Keratinocyte (primary cell): Measurements from ENCODE around the gene MRPL27. TPM values are rescaled to one million over a fixed set of nuclear protein-coding genes. Genes with fewer than 3 reads are reported as not detected.

Experiments
- DNase-seq: peaks from one replicate; pipeline ENCODE4 v3.0.0-alpha.2; 2011; ENCODE audit warnings: low read depth, missing footprints, low spot score
- FAIRE-seq: peaks from 2 replicates; lab custom pipeline; 2011; peaks lifted over from hg19 to GRCh38; lab: Jason Lieb, UNC
- H2AFZ ChIP-seq: 2 replicates; pipeline ENCODE4 v1.6.0; 2012; ENCODE audit warnings: low read length, control low read depth, inconsistent platforms; ENCODE audit not compliant: control insufficient read depth
- H3K27ac ChIP-seq: 2 replicates; pipeline ENCODE4 v1.5.1; 2011; ENCODE audit warnings: low read length; ENCODE audit not compliant: control insufficient read depth, insufficient read depth
- H3K27me3 ChIP-seq: 3 replicates; pipeline ENCODE4 v1.6.0; 2011; ENCODE audit warnings: low read length; ENCODE audit not compliant: control insufficient read depth, insufficient read depth; ENCODE audit errors: extremely low read depth
- H3K36me3 ChIP-seq, 2 experiments: 2 replicates in 1 of 2; 3 replicates in 1 of 2; pipeline ENCODE4 v1.5.1; 2011; ENCODE audit warnings: low read length in 2 of 2, mild to moderate bottlenecking in 1 of 2; ENCODE audit not compliant: control insufficient read depth in 2 of 2, insufficient read depth in 2 of 2; ENCODE audit errors: extremely low read depth in 1 of 2
- H3K4me1 ChIP-seq: 3 replicates; pipeline ENCODE4 v1.5.1; 2011; ENCODE audit warnings: low read length; ENCODE audit not compliant: control insufficient read depth, insufficient read depth; ENCODE audit errors: extremely low read depth
- H3K4me2 ChIP-seq: 3 replicates; pipeline ENCODE4 v1.6.0; 2011; ENCODE audit warnings: low read depth, low read length; ENCODE audit not compliant: control insufficient read depth, insufficient read depth; ENCODE audit errors: extremely low read depth
- H3K4me3 ChIP-seq, 3 experiments: fragments of 200-600 bp in 1 of 3; sonication (generic) in 1 of 3; 2 replicates in 2 of 3; 3 replicates in 1 of 3; pipeline ENCODE4 v1.5.1; 2011 to 2016; ENCODE audit warnings: low read length in 3 of 3, mild to moderate bottlenecking in 3 of 3, control low read depth in 2 of 3, inconsistent platforms in 1 of 3, low read depth in 1 of 3, mixed read lengths in 1 of 3, mixed run types in 1 of 3, moderate library complexity in 1 of 3; ENCODE audit not compliant: control insufficient read depth in 2 of 3, insufficient read depth in 2 of 3; ENCODE audit errors: extremely low read depth in 1 of 3
- H3K79me2 ChIP-seq: 2 replicates; pipeline ENCODE4 v1.6.0; 2012; ENCODE audit warnings: low read length; ENCODE audit not compliant: control insufficient read depth, insufficient read depth
- H3K9ac ChIP-seq: 3 replicates; pipeline ENCODE4 v1.6.0; 2011; ENCODE audit warnings: low read length; ENCODE audit not compliant: control insufficient read depth, insufficient read depth; ENCODE audit errors: extremely low read depth
- H3K9me1 ChIP-seq: 3 replicates; pipeline ENCODE4 v1.6.0; 2011; ENCODE audit warnings: low read length; ENCODE audit not compliant: control insufficient read depth, insufficient read depth; ENCODE audit errors: extremely low read depth
- H3K9me3 ChIP-seq: 2 replicates; pipeline ENCODE4 v1.5.1; 2012; ENCODE audit warnings: low read depth, low read length; ENCODE audit not compliant: control insufficient read depth
- H4K20me1 ChIP-seq: 3 replicates; pipeline ENCODE4 v1.6.0; 2011; ENCODE audit warnings: low read length; ENCODE audit not compliant: control insufficient read depth, insufficient read depth; ENCODE audit errors: extremely low read depth
- EZH2 ChIP-seq: IDR thresholded peaks from one replicate; pipeline ENCODE4 v1.6.1; 2012; ENCODE audit warnings: inconsistent platforms, mild to moderate bottlenecking, low read length, moderate library complexity
- dilution Hi-C: fragments of 300-500 bp; cut with MboI; formaldehyde crosslinking; loops from one replicate; pipeline ENCODE4 v1.7.0; 2020; ENCODE audit warnings: low sequenced_read_pairs; ENCODE audit not compliant: extremely low pct_ligation_motif_present
- polyA plus RNA-seq, 5 experiments: library from polyadenylated mRNA; depleted of rRNA in 3 of 5; stranded (reverse) in 3 of 5; stranded (forward) in 1 of 5; unstranded in 1 of 5; fragments of >200 nt; gene quantifications; 1 replicate in 1 of 5; 2 replicates in 3 of 5; 3 replicates in 1 of 5; pipeline versions ENCODE4 v1.2.1 to v1.2.3, GENCODE V29; 2011 to 2012; ENCODE audit warnings: missing spikeins in 2 of 5, low read depth in 1 of 5, low replicate concordance in 1 of 5
- TF ChIP-seq, protein P1 (sequence below), 3 experiments: IDR thresholded peaks in 1 of 3; conservative IDR thresholded peaks in 1 of 3; optimal IDR thresholded peaks in 1 of 3; 2 replicates in 2 of 3; 3 replicates in 1 of 3; pipeline versions ENCODE3 to v1.5.1; 2011; ENCODE audit warnings: low read length in 3 of 3, mild to moderate bottlenecking in 3 of 3, moderate library complexity in 2 of 3, control low read depth in 1 of 3, inconsistent platforms in 1 of 3; ENCODE audit not compliant: insufficient read depth in 2 of 3; ENCODE audit errors: extremely low read depth in 1 of 3

MRPL27 gene
- polyA plus RNA-seq, 1 donor (not counting 4 experiments of a cell fraction or from before 2014, with no cell fraction given) = 123 TPM

DNA sequence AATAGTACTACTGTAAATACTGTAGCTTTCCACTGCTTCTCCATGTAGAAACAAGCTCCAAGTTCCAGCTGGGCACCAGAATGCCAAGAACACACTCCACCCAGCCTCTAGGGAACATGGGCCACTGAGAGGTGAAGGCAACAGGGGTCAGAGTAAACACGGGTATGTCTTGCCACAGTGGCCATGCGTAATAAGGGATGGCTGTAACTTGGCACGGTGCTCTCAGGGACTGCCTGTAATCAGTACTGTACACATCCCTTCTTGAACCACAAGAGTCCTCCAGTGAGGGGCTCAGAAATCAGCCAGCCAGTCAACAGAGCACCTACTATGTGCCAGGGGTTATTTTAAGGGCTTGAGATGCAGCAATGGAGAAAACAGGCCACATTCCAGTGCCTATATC lies 13.5 kb upstream of the MRPL27 start:
- Histone ChIP-seq H3K4me1 (no peaks in the 10 kb centered on the region), H4K20me1 (peaks cover 3% of the 10 kb centered on the region), H3K4me2 (no peak overlapping the region), H3K9me1 (no peaks in the 10 kb centered on the region), H3K36me3 (peaks cover 62 to 74% of the 10 kb centered on the region in 2 experiments), H3K79me2 (peaks cover 41% of the 10 kb centered on the region), H3K4me3 (no peak overlapping the region), H3K9me3 (no peaks in the 10 kb centered on the region), H2AFZ (no peak overlapping the region), H3K9ac (no peak overlapping the region), H3K27me3 (no peaks in the 10 kb centered on the region), H3K27ac (no peak overlapping the region)
- FAIRE-seq = no peak
- no peak for TF ChIP-seq EZH2
- TF ChIP-seq, protein P1, sequence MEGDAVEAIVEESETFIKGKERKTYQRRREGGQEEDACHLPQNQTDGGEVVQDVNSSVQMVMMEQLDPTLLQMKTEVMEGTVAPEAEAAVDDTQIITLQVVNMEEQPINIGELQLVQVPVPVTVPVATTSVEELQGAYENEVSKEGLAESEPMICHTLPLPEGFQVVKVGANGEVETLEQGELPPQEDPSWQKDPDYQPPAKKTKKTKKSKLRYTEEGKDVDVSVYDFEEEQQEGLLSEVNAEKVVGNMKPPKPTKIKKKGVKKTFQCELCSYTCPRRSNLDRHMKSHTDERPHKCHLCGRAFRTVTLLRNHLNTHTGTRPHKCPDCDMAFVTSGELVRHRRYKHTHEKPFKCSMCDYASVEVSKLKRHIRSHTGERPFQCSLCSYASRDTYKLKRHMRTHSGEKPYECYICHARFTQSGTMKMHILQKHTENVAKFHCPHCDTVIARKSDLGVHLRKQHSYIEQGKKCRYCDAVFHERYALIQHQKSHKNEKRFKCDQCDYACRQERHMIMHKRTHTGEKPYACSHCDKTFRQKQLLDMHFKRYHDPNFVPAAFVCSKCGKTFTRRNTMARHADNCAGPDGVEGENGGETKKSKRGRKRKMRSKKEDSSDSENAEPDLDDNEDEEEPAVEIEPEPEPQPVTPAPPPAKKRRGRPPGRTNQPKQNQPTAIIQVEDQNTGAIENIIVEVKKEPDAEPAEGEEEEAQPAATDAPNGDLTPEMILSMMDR (optimal IDR thresholded peaks at IDR 0.05 in 1 of 3, IDR thresholded peaks at IDR 0.05 in 1 of 3, conservative IDR thresholded peaks at IDR 0.05 in 1 of 3; ENCODE audit: extremely low read depth in 1 of 3, insufficient read depth in 2 of 3, low read length in 3 of 3) = no peak
- dilution Hi-C loops = no loop called here
- DNase-seq = no peak

DNA sequence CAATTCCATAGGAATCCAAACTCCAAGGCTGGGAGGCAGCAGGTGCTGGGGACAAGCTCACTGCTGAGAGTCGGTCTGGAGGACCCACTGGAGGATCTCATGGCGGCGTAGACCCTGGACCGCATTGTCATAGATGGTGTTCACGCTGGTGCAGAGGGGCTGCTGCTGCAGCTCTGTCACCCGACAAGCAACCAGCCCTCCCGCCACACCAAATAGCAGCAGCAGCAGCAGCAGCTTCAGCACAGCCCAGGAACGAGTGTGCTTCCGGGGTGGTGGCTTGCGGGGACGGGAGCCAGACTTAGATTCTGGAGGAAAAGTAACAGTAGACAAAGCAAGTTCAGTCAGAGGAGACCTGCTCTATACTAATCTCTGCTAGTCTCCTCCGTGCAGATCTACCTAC lies 9.9 kb upstream of the MRPL27 start:
- no peaks in the 10 kb centered on the region for H3K9me1 ChIP-seq
- no peak for DNase-seq
- no peak overlapping the region for H3K4me3 ChIP-seq
- dilution Hi-C loops = no loop called here
- H3K36me3 ChIP-seq = peaks cover 48 to 55% of the 10 kb centered on the region in 2 experiments
- TF ChIP-seq, protein P1 (optimal IDR thresholded peaks at IDR 0.05 in 1 of 3, IDR thresholded peaks at IDR 0.05 in 1 of 3, conservative IDR thresholded peaks at IDR 0.05 in 1 of 3; ENCODE audit: extremely low read depth in 1 of 3, insufficient read depth in 2 of 3, low read length in 3 of 3) = no peak
- TF ChIP-seq EZH2 = no peak
- H2AFZ ChIP-seq = no peak overlapping the region
- H3K4me1 ChIP-seq = no peaks in the 10 kb centered on the region
- H3K9me3 ChIP-seq = no peaks in the 10 kb centered on the region
- no peak overlapping the region for H3K9ac ChIP-seq
- peaks cover 12% of the 10 kb centered on the region for H3K79me2 ChIP-seq
- H3K4me2 ChIP-seq = no peak overlapping the region
- no peaks in the 10 kb centered on the region for H4K20me1 ChIP-seq
- no peak overlapping the region for H3K27ac ChIP-seq
- no peaks in the 10 kb centered on the region for H3K27me3 ChIP-seq
- no peak for FAIRE-seq
